HCT116 (cell line): ENCODE data around the gene SAG. TPM values are rescaled to one million over a fixed set of nuclear protein-coding genes. Genes with fewer than 3 reads are reported as not detected.

Experiments used
- ATAC-seq: fragments of 200-7000 bp; cut with Tn5 transposase; 2 replicates; pipeline ENCODE4 v1.9.1; 2020; ENCODE audit warnings: mild to moderate bottlenecking, moderate library complexity
- BruUV-seq: library from RNA; stranded (reverse); fragments of 400-500 nt; replicated peaks from 2 replicates; lab custom pipeline; 2021; lab: Mats Ljungman, UMichigan
- CTCF ChIA-PET: fragments of 300-600 bp; sonication (Branson Sonifier 250); formaldehyde crosslinking; loops from one replicate; lab custom pipeline; 2021; ENCODE audit warnings: antibody characterized with exemption; lab: Charles Lee
- POLR2A ChIA-PET: fragments of 300-600, 350-600 bp; sonication (Branson Sonifier 250); formaldehyde crosslinking; loops from one replicate; lab custom pipeline; 2021; ENCODE audit warnings: antibody characterized with exemption; lab: Charles Lee
- RAD21 ChIA-PET, 2 experiments: fragments of 300-600 bp; sonication (Branson Sonifier 250); formaldehyde crosslinking; loops; one replicate each; lab custom pipeline; 2023; ENCODE audit warnings: low total read pairs in 2 of 2; ENCODE audit not compliant: uncharacterized antibody in 2 of 2, unreplicated experiment in 2 of 2, low non-redundant PET in 1 of 2; lab: Charles Lee
- DNase-seq: peaks from one replicate; pipeline ENCODE4 v3.0.0-alpha.2; 2010; ENCODE audit warnings: low read depth, low spot score
- H2AFZ ChIP-seq: fragments of 200-600 bp; shearing (Covaris generic), sonication (generic); 2 replicates; pipeline ENCODE4 v1.6.1; 2017; ENCODE audit warnings: low read depth, mixed run types, mixed read lengths, antibody characterized with exemption, low read length; ENCODE audit not compliant: poor library complexity, severe bottlenecking
- H3K27ac ChIP-seq: 2 replicates; pipeline ENCODE4 v1.5.1; 2012; ENCODE audit warnings: low read depth, low read length
- H3K27me3 ChIP-seq: fragments of 200-600 bp; sonication (generic); 2 replicates; pipeline ENCODE4 v1.6.1; 2016; ENCODE audit warnings: mixed run types, low read length, mixed read lengths; ENCODE audit not compliant: insufficient read depth
- H3K36me3 ChIP-seq, 2 experiments: fragments of 200-500 bp in 1 of 2; fragments of 200-600 bp in 1 of 2; sonication (Bioruptor generic) in 1 of 2; sonication (generic) in 1 of 2; 2 replicates each; pipeline versions ENCODE4 v1.5.1 to v1.6.1; 2014 to 2016; ENCODE audit warnings: low read length in 2 of 2, inconsistent platforms in 1 of 2, mixed read lengths in 1 of 2, mixed run types in 1 of 2; ENCODE audit not compliant: insufficient read depth in 2 of 2, control insufficient read depth in 1 of 2
- H3K4me1 ChIP-seq, 2 experiments: fragments of 200-600 bp in 1 of 2; sonication (generic) in 1 of 2; 2 replicates each; pipeline versions ENCODE4 v1.5.1 to v1.6.1; 2012 to 2017; ENCODE audit warnings: low read length in 2 of 2, inconsistent platforms in 1 of 2, mild to moderate bottlenecking in 1 of 2, mixed read lengths in 1 of 2, mixed run types in 1 of 2, moderate library complexity in 1 of 2; ENCODE audit not compliant: insufficient read depth in 2 of 2, control insufficient read depth in 1 of 2
- H3K4me2 ChIP-seq: fragments of 200-600 bp; sonication (generic); 2 replicates; pipeline ENCODE4 v1.6.1; 2017; ENCODE audit warnings: mixed run types, low read length, mixed read lengths
- H3K4me3 ChIP-seq, 2 experiments: fragments of 200-600 bp in 1 of 2; sonication (generic) in 1 of 2; replicated peaks in 1 of 2; 2 replicates each; pipeline ENCODE4 v1.5.1; 2011 to 2016; ENCODE audit warnings: low read length in 2 of 2, control low read depth in 1 of 2, low read depth in 1 of 2, mild to moderate bottlenecking in 1 of 2, mixed read lengths in 1 of 2, mixed run types in 1 of 2
- H3K79me2 ChIP-seq: fragments of 200-600 bp; sonication (generic); 2 replicates; pipeline ENCODE4 v1.6.1; 2017; ENCODE audit warnings: mild to moderate bottlenecking, mixed run types, low read length, moderate library complexity, mixed read lengths; ENCODE audit not compliant: insufficient read depth
- H3K9ac ChIP-seq: fragments of 200-600 bp; sonication (generic); 2 replicates; pipeline ENCODE4 v1.6.1; 2016; ENCODE audit warnings: low read length, mixed read lengths
- H3K9me2 ChIP-seq: fragments of 200-600 bp; sonication (generic), shearing (Covaris generic); 2 replicates; pipeline ENCODE4 v1.6.1; 2017; ENCODE audit warnings: mixed run types, mild to moderate bottlenecking, moderate library complexity; ENCODE audit not compliant: insufficient read depth
- H3K9me3 ChIP-seq, 2 experiments: fragments of 200-500 bp in 1 of 2; fragments of 200-600 bp in 1 of 2; sonication (Bioruptor generic) in 1 of 2; sonication (generic) in 1 of 2; 2 replicates each; pipeline ENCODE4 v1.6.1; 2014 to 2017; ENCODE audit warnings: low read length in 2 of 2, mixed read lengths in 2 of 2, inconsistent platforms in 1 of 2, low read depth in 1 of 2, mild to moderate bottlenecking in 1 of 2, mixed run types in 1 of 2, moderate library complexity in 1 of 2; ENCODE audit not compliant: control insufficient read depth in 1 of 2, insufficient read depth in 1 of 2
- H4K20me1 ChIP-seq: fragments of 200-600 bp; sonication (generic), shearing (Covaris generic); 2 replicates; pipeline ENCODE4 v1.6.1; 2017; ENCODE audit warnings: mixed run types, mild to moderate bottlenecking, moderate library complexity; ENCODE audit not compliant: insufficient read depth
- CEBPB ChIP-seq: IDR thresholded peaks from 2 replicates; pipeline ENCODE4 v1.6.1; 2012; ENCODE audit warnings: low read depth
- EZH2 ChIP-seq: fragments of 200-600 bp; sonication (generic); IDR thresholded peaks from 2 replicates; pipeline ENCODE4 v1.6.1; 2017; ENCODE audit warnings: antibody characterized with exemption, mixed run types
- EZH2phosphoT487 ChIP-seq: fragments of 200-600 bp; IDR thresholded peaks from 2 replicates; pipeline ENCODE4 v1.6.1; 2018; ENCODE audit warnings: antibody characterized with exemption, borderline replicate concordance
- FOSL1 ChIP-seq: IDR thresholded peaks from 2 replicates; pipeline ENCODE4 v1.6.1; 2012; ENCODE audit warnings: low read depth
- POLR2AphosphoS5 ChIP-seq: IDR thresholded peaks from 2 replicates; pipeline ENCODE4 v1.6.1; 2011; ENCODE audit warnings: mild to moderate bottlenecking, low read depth, low read length, moderate library complexity
- RAD21 ChIP-seq: IDR thresholded peaks from 2 replicates; pipeline ENCODE4 v1.6.1; 2012; ENCODE audit warnings: low read depth, mild to moderate bottlenecking
- SIN3A ChIP-seq: IDR thresholded peaks from 2 replicates; pipeline ENCODE4 v1.6.1; 2012; ENCODE audit warnings: low read depth
- SRF ChIP-seq: IDR thresholded peaks from 2 replicates; pipeline ENCODE4 v1.6.1; 2012; ENCODE audit warnings: low read depth
- TCF7L2 ChIP-seq: IDR thresholded peaks from 2 replicates; pipeline ENCODE4 v1.7.0; 2011; ENCODE audit warnings: borderline replicate concordance, inconsistent platforms; ENCODE audit not compliant: insufficient read depth, insufficient read length; ENCODE audit errors: extremely low read depth
- ZNF274 ChIP-seq: fragments of 200-500 bp; sonication (Bioruptor generic); IDR thresholded peaks from 2 replicates; pipeline ENCODE4 v1.6.1; 2014; ENCODE audit warnings: mild to moderate bottlenecking, low read depth, low read length, inconsistent platforms
- intact Hi-C: fragments of 100-400 bp; cut with micrococcal nuclease; formaldehyde crosslinking; loops from 2 replicates; pipeline ENCODE4 v1.10.0; 2022
- total RNA-seq: library from RNA; stranded (reverse); gene quantifications from one replicate; pipeline ENCODE4 v1.2.1, GENCODE V29; 2021; ENCODE audit not compliant: unreplicated experiment
- TF ChIP-seq, protein P1 (sequence below): IDR thresholded peaks from 2 replicates; pipeline ENCODE4 v1.6.1; 2011; ENCODE audit warnings: mild to moderate bottlenecking, low read length, moderate library complexity; ENCODE audit not compliant: insufficient replicate concordance; ENCODE audit errors: extremely low read depth
- TF ChIP-seq, protein P2 (sequence below): IDR thresholded peaks from 2 replicates; pipeline ENCODE4 v1.6.1; 2012
- TF ChIP-seq, protein P3 (sequence below): IDR thresholded peaks from 2 replicates; pipeline ENCODE4 v1.6.1; 2012

Gene SAG
- total RNA-seq, 1 experiment from 2014 or later: not detected

DNA sequence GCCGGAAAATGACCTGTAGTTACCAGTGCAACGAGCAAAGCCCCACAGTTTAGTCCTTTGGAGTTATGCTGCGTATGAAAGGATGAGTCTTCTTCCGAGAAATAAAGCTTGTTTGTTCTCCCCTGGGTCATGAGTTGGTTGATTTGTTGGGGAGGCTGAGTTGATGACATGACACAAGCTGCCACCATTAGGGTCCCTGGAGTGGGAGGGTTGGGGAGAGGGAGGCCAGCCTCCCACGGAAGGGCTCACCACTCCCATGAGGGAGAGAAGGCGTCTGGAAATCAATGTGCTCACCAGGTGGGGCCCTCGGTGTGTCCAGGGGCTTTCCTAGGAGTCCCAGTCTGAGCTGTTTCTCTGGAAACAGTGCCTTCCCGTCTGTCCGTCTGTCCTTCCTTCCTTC lies 39.3 kb downstream of the SAG start:
- CTCF ChIA-PET: no interaction called here
- Histone ChIP-seq H3K9ac (no peak overlapping the region), H3K79me2 (no peaks in the 10 kb centered on the region), H3K9me2 (no peaks in the 10 kb centered on the region), H3K27me3 (no peaks in the 10 kb centered on the region), H3K9me3 (no peaks in the 10 kb centered on the region), H3K4me3 (no peak overlapping the region), H3K4me2 (no peak overlapping the region), H2AFZ (no peak overlapping the region), H4K20me1 (no peaks in the 10 kb centered on the region), H3K4me1 (peaks cover 22 to 31% of the 10 kb centered on the region in 2 experiments), H3K27ac (no peak overlapping the region), H3K36me3 (no peaks in the 10 kb centered on the region)
- ATAC-seq (no peak), DNase-seq (no peak)
- RAD21 ChIA-PET: no interaction called here
- intact Hi-C loops: no loop called here
- no TSS peak for BruUV-seq
- TF ChIP-seq POLR2AphosphoS5 (no peak), FOSL1 (no peak), ZNF274 (no peak), CEBPB (no peak), SRF (no peak), SIN3A (no peak), EZH2phosphoT487 (no peak), TCF7L2 (no peak), EZH2 (no peak), RAD21 (no peak)
- TF ChIP-seq, protein P1, sequence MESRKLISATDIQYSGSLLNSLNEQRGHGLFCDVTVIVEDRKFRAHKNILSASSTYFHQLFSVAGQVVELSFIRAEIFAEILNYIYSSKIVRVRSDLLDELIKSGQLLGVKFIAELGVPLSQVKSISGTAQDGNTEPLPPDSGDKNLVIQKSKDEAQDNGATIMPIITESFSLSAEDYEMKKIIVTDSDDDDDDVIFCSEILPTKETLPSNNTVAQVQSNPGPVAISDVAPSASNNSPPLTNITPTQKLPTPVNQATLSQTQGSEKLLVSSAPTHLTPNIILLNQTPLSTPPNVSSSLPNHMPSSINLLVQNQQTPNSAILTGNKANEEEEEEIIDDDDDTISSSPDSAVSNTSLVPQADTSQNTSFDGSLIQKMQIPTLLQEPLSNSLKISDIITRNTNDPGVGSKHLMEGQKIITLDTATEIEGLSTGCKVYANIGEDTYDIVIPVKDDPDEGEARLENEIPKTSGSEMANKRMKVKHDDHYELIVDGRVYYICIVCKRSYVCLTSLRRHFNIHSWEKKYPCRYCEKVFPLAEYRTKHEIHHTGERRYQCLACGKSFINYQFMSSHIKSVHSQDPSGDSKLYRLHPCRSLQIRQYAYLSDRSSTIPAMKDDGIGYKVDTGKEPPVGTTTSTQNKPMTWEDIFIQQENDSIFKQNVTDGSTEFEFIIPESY: no peak
- TF ChIP-seq, protein P2, sequence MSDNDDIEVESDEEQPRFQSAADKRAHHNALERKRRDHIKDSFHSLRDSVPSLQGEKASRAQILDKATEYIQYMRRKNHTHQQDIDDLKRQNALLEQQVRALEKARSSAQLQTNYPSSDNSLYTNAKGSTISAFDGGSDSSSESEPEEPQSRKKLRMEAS: no peak
- TF ChIP-seq, protein P3, sequence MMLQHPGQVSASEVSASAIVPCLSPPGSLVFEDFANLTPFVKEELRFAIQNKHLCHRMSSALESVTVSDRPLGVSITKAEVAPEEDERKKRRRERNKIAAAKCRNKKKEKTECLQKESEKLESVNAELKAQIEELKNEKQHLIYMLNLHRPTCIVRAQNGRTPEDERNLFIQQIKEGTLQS: no peak
- POLR2A ChIA-PET: interaction anchor here (1.2 kb wide), 1 partner anchor 122 kb away, joined by 3 read pairs; no protein-coding TSS in a partner anchor
